Jurkat, Clone E6-1 (cell line): Measurements from ENCODE around the gene COQ3.
"Not testable (repeated sequence)": the region's sequence is repeated elsewhere in the genome, so short reads cannot be mapped to it uniquely, and the experiment has no call there.

Experiments used
- DNase-seq: peaks from one replicate; pipeline ENCODE4 v3.0.0-alpha.2; 2011; ENCODE audit warnings: low read depth, low spot score
- H3K4me3 ChIP-seq: 2 replicates; pipeline ENCODE4 v1.5.1; 2011; ENCODE audit warnings: mild to moderate bottlenecking, low read length, control low read depth, moderate library complexity

Gene COQ3

DNA sequence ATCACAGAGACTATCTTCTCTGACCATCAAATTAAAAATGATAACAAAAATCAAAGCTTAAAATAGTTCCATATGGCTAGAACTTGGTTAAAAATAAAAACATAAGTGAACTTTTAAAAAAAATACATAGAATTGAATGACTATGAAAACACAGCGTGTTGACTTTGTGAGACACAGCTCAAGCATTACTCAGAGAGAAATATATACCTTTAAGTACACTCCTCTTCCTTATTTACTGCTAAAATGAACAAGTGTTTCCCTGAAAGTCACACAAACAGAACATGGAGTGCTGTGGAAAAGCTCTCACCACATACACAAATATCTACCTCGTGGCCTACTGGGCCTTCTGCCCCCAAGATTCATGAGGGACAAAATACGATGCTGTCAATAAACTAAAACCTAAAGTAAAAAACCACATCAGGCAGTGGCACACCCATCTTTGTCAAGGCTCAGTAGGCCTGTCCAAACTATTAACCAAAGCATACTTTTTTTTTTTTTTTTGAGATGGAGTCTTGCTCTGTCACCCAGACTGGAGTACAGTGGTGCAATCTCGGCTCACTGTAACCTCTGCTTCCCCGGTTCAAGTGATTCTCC lies 52.0 kb downstream of the COQ3 start:
- H3K4me3 ChIP-seq: no peak overlapping the region
- no peak for DNase-seq

DNA sequence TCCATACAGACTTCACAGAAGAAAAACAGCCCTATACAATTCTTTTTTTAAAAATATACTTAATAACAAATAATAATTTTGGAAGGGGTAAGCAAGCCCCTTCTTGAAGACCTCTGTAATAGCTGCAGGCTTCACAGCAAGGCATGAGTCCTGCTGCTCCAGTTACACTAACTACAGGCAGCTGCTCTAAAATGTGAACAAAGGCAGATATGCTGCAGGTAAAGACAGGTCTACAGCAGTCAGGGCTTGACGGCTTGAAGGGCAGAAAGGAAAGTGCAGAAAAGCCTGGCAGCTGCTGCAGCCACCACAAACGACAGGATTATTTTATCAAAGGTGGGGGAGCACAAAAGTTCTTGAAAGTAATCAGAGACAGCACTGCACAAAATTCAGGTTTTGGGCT lies 55.8 kb downstream of the COQ3 start:
- no peak for DNase-seq
- no peak overlapping the region for H3K4me3 ChIP-seq

DNA sequence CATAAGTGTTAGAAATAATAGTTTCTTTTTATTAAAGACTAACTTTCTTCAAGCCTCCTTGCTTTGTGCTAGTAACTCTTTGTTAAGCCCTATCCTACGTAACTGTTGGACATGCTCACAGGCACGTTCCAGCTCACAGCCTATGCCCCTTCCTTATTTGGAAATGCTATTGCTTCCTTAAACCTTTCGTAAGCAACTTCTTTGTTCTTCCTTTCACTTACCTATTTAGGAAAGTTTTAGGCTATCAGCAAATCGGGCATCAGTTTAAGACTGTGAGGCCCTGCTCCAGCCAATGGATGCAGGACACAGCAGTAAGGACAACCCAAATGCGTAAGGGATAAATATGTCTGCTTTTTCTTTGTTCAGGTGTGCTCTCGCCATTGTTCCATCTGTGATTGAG lies 58.7 kb downstream of the COQ3 start:
- not testable (repeated sequence) for DNase-seq, H3K4me3 ChIP-seq

DNA sequence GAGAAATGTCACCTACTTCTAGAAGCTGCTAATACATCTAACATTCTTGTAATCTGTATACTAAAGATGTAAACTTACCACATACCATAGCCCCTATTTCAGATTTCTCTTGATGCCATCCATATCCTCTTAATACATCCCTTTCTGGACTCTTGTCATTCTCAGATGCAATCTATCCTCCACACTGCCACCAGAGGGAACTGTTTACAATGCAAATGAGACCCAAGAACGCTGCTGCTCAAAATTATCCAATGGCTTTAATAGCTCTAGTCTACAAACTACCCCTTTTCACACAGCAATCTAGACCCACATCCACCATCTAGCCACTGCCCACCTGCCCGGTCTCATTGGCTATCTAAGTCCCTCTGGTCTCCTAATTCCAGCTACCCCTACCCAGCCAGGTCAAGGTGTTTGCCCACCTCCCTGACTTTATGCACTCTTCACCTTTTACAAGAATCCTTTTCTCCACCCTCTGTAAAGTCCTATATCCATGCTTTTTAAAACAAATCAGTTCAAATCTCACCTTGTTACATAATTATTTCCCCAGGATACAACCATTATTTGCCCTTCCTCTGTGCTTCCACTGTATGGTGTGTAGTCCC lies 59.4 kb downstream of the COQ3 start:
- no peak overlapping the region for H3K4me3 ChIP-seq
- DNase-seq: peak; percentile 50

DNA sequence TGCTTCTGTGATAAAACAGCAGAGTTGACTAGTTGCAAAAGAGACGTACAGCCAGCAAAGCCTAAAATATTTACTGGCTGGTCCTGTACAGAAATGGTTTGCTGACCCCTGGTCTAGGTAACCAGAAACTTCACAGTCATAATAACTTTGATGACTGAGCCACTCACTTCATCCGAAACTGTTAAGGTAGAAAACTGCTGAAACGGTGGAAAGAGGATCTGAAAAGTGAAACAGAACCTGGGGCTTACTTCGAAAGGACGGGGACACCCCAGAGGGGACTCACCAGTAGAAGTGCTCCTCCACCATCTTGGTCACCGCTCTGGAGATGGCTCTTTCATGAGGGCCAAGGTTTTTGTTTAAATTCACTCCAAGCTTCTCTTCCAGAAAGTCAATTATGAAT lies 60.9 kb downstream of the COQ3 start:
- DNase-seq: no peak
- H3K4me3 ChIP-seq: no peak overlapping the region

DNA sequence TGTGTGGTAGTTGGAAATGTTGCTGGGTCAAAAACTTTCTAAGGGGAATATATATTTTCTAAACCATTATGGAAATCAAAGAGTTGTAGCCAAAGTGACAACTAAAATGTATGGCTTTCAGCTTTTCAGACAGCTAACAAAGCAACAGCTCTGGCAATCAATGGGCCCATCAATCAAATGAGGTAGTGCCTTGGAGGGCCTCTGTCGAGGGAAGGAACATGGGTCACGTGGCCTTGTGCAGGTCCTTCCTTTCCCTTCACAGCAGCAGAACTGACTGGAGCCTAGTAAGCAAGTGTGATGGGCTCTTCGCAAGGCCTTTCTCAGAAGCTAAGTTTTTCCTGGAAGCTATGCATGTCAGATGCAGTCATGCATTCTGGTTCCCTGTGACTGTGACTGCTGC lies 62.5 kb downstream of the COQ3 start:
- no peak overlapping the region for H3K4me3 ChIP-seq
- no peak for DNase-seq

DNA sequence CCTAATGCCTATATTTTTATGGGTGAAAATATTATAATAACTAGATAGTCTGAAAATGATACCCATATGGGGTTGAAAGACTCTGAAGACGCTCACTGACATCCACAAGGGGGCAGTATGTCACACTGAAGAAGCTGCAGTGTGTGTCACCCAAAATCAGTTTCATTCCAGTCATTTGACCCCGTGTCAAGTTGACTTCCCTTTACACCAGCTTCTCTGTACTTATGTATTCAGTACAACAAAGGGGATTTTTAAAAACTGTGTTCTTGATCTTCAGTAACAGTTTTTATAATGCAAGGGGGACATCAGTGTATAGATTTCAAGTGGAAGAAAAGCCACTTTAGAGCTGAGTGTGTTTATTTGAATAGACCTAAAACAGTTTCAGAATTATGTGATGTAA lies 63.8 kb downstream of the COQ3 start:
- H3K4me3 ChIP-seq: no peak overlapping the region
- DNase-seq: peak; percentile 71

DNA sequence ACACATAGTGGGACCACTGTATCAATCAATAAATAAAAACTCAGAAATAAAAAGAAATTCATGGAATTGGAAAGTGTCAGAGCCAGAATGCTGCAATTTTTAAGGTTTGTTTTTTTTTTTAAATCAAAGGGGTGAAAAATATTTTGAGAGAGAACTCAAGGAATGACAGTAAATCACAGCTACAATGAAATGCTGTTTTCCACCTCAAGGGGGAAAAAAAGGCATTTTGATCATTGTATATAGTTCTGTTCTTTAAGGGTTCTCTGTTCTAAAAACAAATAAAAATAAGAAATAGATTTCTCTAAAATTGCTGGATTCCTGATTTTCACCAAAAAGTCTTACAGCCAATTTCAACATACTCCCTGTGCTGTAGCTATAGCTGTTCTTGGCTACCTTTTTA lies 69.0 kb downstream of the COQ3 start:
- H3K4me3 ChIP-seq: no peak overlapping the region
- DNase-seq: no peak
